ENCODE data around the gene F2R.

Gene F2R

GRCh38 chr5:76690704-76691466 lies 25.0 kb upstream of the F2R start:
- H3K9ac ChIP-seq (ENCODE audit: low read length), result no peak overlapping the region
- H2AFZ ChIP-seq (ENCODE audit: low read length), result no peak overlapping the region
- no peaks in the 10 kb centered on the region for H3K4me1 ChIP-seq (ENCODE audit: low read length)

GRCh38 chr5:76691467-76692273 lies 24.3 kb upstream of the F2R start:
- no peaks in the 10 kb centered on the region for H3K4me1 ChIP-seq (ENCODE audit: low read length)
- no peaks in the 10 kb centered on the region for H3K9me3 ChIP-seq (replicated peaks; ENCODE audit: insufficient read depth, low read length)
- no peak for DNase-seq
- no peaks in the 10 kb centered on the region for H4K20me1 ChIP-seq (ENCODE audit: insufficient read depth, low read length)
- no peaks in the 10 kb centered on the region for H3K79me2 ChIP-seq (ENCODE audit: low read length)
- H3K36me3 ChIP-seq (replicated peaks; ENCODE audit: insufficient read depth, low read length), result no peaks in the 10 kb centered on the region
- no peaks in the 10 kb centered on the region for H3K27me3 ChIP-seq (replicated peaks; ENCODE audit: insufficient read depth, low read length)
- TF ChIP-seq EZH2 (optimal IDR thresholded peaks at IDR 0.05; ENCODE audit: low read depth, low read length) (no peak), CTCF (IDR thresholded peaks at IDR 0.05; ENCODE audit: low read length) (no peak), EZH2phosphoT487 (IDR thresholded peaks at IDR 0.05; ENCODE audit: low read length) (no peak)
- H3K27ac ChIP-seq (ENCODE audit: low read length), result no peak overlapping the region
- H3K4me3 ChIP-seq (ENCODE audit: low read length), result no peak overlapping the region
- H3F3A ChIP-seq (ENCODE audit: insufficient read depth, low read length), result no peaks in the 10 kb centered on the region
- no peaks in the 10 kb centered on the region for H3K9me2 ChIP-seq (replicated peaks; ENCODE audit: insufficient read depth, low read length)
- H3K4me2 ChIP-seq (ENCODE audit: low read depth, low read length), result no peak overlapping the region
- no peak overlapping the region for H2AFZ ChIP-seq (ENCODE audit: low read length)
- H3K9ac ChIP-seq (ENCODE audit: low read length), result no peak overlapping the region

More at GRCh38 chr5:76690704-76691466, 25.0 kb upstream of the F2R start:
- DNase-seq, result no peak
- Histone ChIP-seq H3K9me3 (replicated peaks; ENCODE audit: insufficient read depth, low read length) (no peaks in the 10 kb centered on the region), H3F3A (ENCODE audit: insufficient read depth, low read length) (no peaks in the 10 kb centered on the region), H3K27ac (ENCODE audit: low read length) (no peak overlapping the region), H3K27me3 (replicated peaks; ENCODE audit: insufficient read depth, low read length) (no peaks in the 10 kb centered on the region), H4K20me1 (ENCODE audit: insufficient read depth, low read length) (no peaks in the 10 kb centered on the region), H3K4me3 (ENCODE audit: low read length) (no peak overlapping the region), H3K36me3 (replicated peaks; ENCODE audit: insufficient read depth, low read length) (no peaks in the 10 kb centered on the region), H3K9me2 (replicated peaks; ENCODE audit: insufficient read depth, low read length) (no peaks in the 10 kb centered on the region), H3K79me2 (ENCODE audit: low read length) (no peaks in the 10 kb centered on the region), H3K4me2 (ENCODE audit: low read depth, low read length) (no peak overlapping the region)
- no peak for TF ChIP-seq EZH2phosphoT487 (IDR thresholded peaks at IDR 0.05; ENCODE audit: low read length)
- TF ChIP-seq CTCF (IDR thresholded peaks at IDR 0.05; ENCODE audit: low read length), result no peak
- TF ChIP-seq EZH2 (optimal IDR thresholded peaks at IDR 0.05; ENCODE audit: low read depth, low read length), result no peak

GRCh38 chr5:76692274-76692540 lies 23.7 kb upstream of the F2R start:
- Histone ChIP-seq H2AFZ (ENCODE audit: low read length) (no peak overlapping the region), H3K27me3 (replicated peaks; ENCODE audit: insufficient read depth, low read length) (no peaks in the 10 kb centered on the region), H3K9ac (ENCODE audit: low read length) (no peak overlapping the region), H4K20me1 (ENCODE audit: insufficient read depth, low read length) (no peaks in the 10 kb centered on the region), H3K4me3 (ENCODE audit: low read length) (no peak overlapping the region), H3K4me2 (ENCODE audit: low read depth, low read length) (no peak overlapping the region), H3K9me3 (replicated peaks; ENCODE audit: insufficient read depth, low read length) (no peaks in the 10 kb centered on the region), H3K4me1 (ENCODE audit: low read length) (no peaks in the 10 kb centered on the region), H3K27ac (ENCODE audit: low read length) (no peak overlapping the region), H3F3A (ENCODE audit: insufficient read depth, low read length) (no peaks in the 10 kb centered on the region), H3K36me3 (replicated peaks; ENCODE audit: insufficient read depth, low read length) (no peaks in the 10 kb centered on the region), H3K79me2 (ENCODE audit: low read length) (no peaks in the 10 kb centered on the region), H3K9me2 (replicated peaks; ENCODE audit: insufficient read depth, low read length) (no peaks in the 10 kb centered on the region)
- DNase-seq, result no peak
- TF ChIP-seq EZH2phosphoT487 (IDR thresholded peaks at IDR 0.05; ENCODE audit: low read length), result no peak
- no peak for TF ChIP-seq CTCF (IDR thresholded peaks at IDR 0.05; ENCODE audit: low read length)
- TF ChIP-seq EZH2 (optimal IDR thresholded peaks at IDR 0.05; ENCODE audit: low read depth, low read length), result no peak

Data from MM.1S (cell line).